ENCODE data around the gene KCNH1. TPM values are rescaled to one million over a fixed set of nuclear protein-coding genes. Genes with fewer than 3 reads are reported as not detected.

The KCNH1 gene
- total RNA-seq, 1 donor, result 41.3 TPM

DNA sequence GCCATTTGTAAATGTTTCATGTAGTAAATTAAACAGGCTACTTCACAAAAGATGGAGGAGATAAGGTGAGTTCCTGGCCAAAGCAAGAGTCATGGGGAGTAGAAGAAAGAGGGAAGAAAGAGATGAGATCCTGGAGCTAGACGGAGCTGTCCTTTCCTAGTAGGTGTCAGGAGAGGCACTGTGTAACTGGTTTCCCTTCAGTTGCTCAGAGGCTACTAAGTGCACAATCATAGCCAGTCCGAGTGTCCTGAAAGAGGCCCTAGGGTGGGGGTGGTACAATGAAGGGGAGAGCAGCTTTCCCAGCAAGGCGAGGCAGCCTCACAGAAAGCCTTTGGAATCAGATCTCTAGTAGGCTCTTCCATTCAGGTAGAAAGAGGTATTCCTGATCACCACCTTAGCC, 390.9 kb downstream of the KCNH1 start:
- no peak for DNase-seq (ENCODE audit: insufficient read length, low spot score, missing footprints)
- no peaks in the 10 kb centered on the region for H3K36me3 ChIP-seq (ENCODE audit: insufficient read depth, low read length)
- H3K4me3 ChIP-seq (ENCODE audit: insufficient read depth, low read length), result no peak overlapping the region
- H2AFZ ChIP-seq (ENCODE audit: low read length), result no peak overlapping the region
- no peaks in the 10 kb centered on the region for H3K79me2 ChIP-seq (ENCODE audit: insufficient read depth, low read length)
- no peaks in the 10 kb centered on the region for H3K9me3 ChIP-seq (ENCODE audit: low read depth, low read length)
- H4K20me1 ChIP-seq (ENCODE audit: insufficient read depth, low read length), result peaks cover 3% of the 10 kb centered on the region
- no peak overlapping the region for H3K4me2 ChIP-seq (ENCODE audit: insufficient read depth, low read length)
- no peak overlapping the region for H3K27ac ChIP-seq (ENCODE audit: low read depth, low read length)
- no peaks in the 10 kb centered on the region for H3K4me1 ChIP-seq (ENCODE audit: insufficient read depth, low read length)
- H3K27me3 ChIP-seq (ENCODE audit: insufficient read depth, low read length), result no peaks in the 10 kb centered on the region
- TF ChIP-seq, protein P1, sequence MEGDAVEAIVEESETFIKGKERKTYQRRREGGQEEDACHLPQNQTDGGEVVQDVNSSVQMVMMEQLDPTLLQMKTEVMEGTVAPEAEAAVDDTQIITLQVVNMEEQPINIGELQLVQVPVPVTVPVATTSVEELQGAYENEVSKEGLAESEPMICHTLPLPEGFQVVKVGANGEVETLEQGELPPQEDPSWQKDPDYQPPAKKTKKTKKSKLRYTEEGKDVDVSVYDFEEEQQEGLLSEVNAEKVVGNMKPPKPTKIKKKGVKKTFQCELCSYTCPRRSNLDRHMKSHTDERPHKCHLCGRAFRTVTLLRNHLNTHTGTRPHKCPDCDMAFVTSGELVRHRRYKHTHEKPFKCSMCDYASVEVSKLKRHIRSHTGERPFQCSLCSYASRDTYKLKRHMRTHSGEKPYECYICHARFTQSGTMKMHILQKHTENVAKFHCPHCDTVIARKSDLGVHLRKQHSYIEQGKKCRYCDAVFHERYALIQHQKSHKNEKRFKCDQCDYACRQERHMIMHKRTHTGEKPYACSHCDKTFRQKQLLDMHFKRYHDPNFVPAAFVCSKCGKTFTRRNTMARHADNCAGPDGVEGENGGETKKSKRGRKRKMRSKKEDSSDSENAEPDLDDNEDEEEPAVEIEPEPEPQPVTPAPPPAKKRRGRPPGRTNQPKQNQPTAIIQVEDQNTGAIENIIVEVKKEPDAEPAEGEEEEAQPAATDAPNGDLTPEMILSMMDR (IDR thresholded peaks at IDR 0.05; ENCODE audit: extremely low read depth, low read depth, low read length), result no peak

DNA sequence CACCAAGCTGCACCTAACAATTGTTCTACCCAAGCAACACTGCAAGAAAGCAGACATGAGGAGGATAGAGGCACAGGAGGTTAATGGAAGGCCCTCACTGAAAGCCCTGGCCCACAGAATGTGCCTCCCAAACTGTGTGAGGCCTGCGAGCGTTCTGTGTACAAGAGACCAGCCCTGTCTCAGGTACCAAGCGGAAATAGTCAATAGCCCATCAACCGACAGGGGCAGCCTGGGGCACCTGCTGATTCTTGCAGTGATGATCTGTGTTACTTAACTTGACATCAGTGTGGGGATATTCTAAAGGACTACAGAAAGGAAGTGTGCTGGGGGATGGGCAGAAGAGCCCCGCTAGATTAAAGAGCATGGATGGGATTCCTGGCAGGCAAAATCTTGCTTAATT, 392.4 kb downstream of the KCNH1 start:
- no peaks in the 10 kb centered on the region for H3K36me3 ChIP-seq (ENCODE audit: insufficient read depth, low read length)
- no peaks in the 10 kb centered on the region for H3K9me3 ChIP-seq (ENCODE audit: low read depth, low read length)
- no peaks in the 10 kb centered on the region for H3K79me2 ChIP-seq (ENCODE audit: insufficient read depth, low read length)
- no peaks in the 10 kb centered on the region for H3K27me3 ChIP-seq (ENCODE audit: insufficient read depth, low read length)
- H3K4me3 ChIP-seq (ENCODE audit: insufficient read depth, low read length), result no peak overlapping the region
- DNase-seq (ENCODE audit: insufficient read length, low spot score, missing footprints), result no peak
- H3K4me2 ChIP-seq (ENCODE audit: insufficient read depth, low read length), result no peak overlapping the region
- H2AFZ ChIP-seq (ENCODE audit: low read length), result no peak overlapping the region
- no peaks in the 10 kb centered on the region for H4K20me1 ChIP-seq (ENCODE audit: insufficient read depth, low read length)
- no peaks in the 10 kb centered on the region for H3K4me1 ChIP-seq (ENCODE audit: insufficient read depth, low read length)
- H3K27ac ChIP-seq (ENCODE audit: low read depth, low read length), result no peak overlapping the region
- TF ChIP-seq, protein P1 (IDR thresholded peaks at IDR 0.05; ENCODE audit: extremely low read depth, low read depth, low read length), result no peak

DNA sequence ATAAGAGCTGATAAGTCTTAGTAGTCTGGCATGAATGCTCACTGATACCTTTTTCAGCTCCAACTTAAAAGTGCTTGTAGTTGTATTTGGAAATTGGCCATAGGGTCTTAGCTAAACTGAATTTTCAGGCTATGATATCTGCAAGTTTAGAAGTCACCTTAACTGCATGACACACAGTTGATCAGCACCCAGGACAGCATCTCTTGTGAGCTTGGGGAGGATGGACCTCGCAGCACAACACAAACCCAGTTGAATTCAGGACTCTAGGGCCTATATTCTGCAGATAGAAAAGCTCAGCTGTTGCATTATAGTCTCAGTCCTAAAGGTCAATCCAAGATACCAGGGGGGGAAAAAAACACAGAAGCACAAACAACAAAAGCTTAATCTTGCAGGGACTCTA, 394.3 kb downstream of the KCNH1 start:
- Histone ChIP-seq H2AFZ (ENCODE audit: low read length) (no peak overlapping the region), H3K4me2 (ENCODE audit: insufficient read depth, low read length) (no peak overlapping the region), H3K27me3 (ENCODE audit: insufficient read depth, low read length) (no peaks in the 10 kb centered on the region), H3K36me3 (ENCODE audit: insufficient read depth, low read length) (no peaks in the 10 kb centered on the region), H3K9me3 (ENCODE audit: low read depth, low read length) (no peaks in the 10 kb centered on the region), H3K79me2 (ENCODE audit: insufficient read depth, low read length) (no peaks in the 10 kb centered on the region), H4K20me1 (ENCODE audit: insufficient read depth, low read length) (no peaks in the 10 kb centered on the region), H3K27ac (ENCODE audit: low read depth, low read length) (no peak overlapping the region), H3K4me1 (ENCODE audit: insufficient read depth, low read length) (no peaks in the 10 kb centered on the region), H3K4me3 (ENCODE audit: insufficient read depth, low read length) (no peak overlapping the region)
- DNase-seq (ENCODE audit: insufficient read length, low spot score, missing footprints), result no peak
- TF ChIP-seq, protein P1 (IDR thresholded peaks at IDR 0.05; ENCODE audit: extremely low read depth, low read depth, low read length), result no peak

DNA sequence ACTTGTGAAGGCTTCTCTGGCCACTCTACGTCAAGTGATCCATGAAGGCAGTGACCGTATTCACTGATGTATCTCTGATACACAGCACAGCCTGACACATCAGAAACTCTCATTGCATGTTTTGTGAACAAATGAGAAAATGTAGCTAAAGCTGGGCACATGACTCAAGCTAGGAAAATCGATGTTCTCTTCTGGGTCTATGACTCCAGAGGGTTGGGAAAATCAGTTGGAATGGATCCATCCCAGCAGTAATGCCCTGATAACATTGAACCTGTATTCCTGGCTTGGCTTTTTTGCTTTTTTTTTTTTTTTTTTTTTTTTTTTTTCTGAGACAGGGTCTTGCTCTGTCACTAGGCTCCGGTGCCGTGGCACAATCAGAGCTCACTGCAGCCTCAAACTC, 395.7 kb downstream of the KCNH1 start:
- no peaks in the 10 kb centered on the region for H3K4me1 ChIP-seq (ENCODE audit: insufficient read depth, low read length)
- no peak overlapping the region for H3K27ac ChIP-seq (ENCODE audit: low read depth, low read length)
- no peaks in the 10 kb centered on the region for H3K27me3 ChIP-seq (ENCODE audit: insufficient read depth, low read length)
- H3K9me3 ChIP-seq (ENCODE audit: low read depth, low read length), result no peaks in the 10 kb centered on the region
- TF ChIP-seq, protein P1 (IDR thresholded peaks at IDR 0.05; ENCODE audit: extremely low read depth, low read depth, low read length), result no peak
- H4K20me1 ChIP-seq (ENCODE audit: insufficient read depth, low read length), result no peaks in the 10 kb centered on the region
- H3K79me2 ChIP-seq (ENCODE audit: insufficient read depth, low read length), result no peaks in the 10 kb centered on the region
- no peak overlapping the region for H3K4me3 ChIP-seq (ENCODE audit: insufficient read depth, low read length)
- no peak for DNase-seq (ENCODE audit: insufficient read length, low spot score, missing footprints)
- no peak overlapping the region for H3K4me2 ChIP-seq (ENCODE audit: insufficient read depth, low read length)
- H2AFZ ChIP-seq (ENCODE audit: low read length), result no peak overlapping the region
- no peaks in the 10 kb centered on the region for H3K36me3 ChIP-seq (ENCODE audit: insufficient read depth, low read length)
